CD4-positive, alpha-beta T cell (primary cell): Measurements from ENCODE around the gene SLC24A3. TPM values are rescaled to one million over a fixed set of nuclear protein-coding genes. Genes with fewer than 3 reads are reported as not detected.

ENCODE experiments used
- ATAC-seq: fragments of 200-7000 bp; cut with Tn5 transposase; one replicate; pipeline ENCODE4 v1.10.0; 2022; ENCODE audit warnings: mild to moderate bottlenecking; ENCODE audit not compliant: poor library complexity
- CTCF ChIA-PET: fragments of 350-600 bp; sonication (Branson Sonifier 250); formaldehyde crosslinking; loops from one replicate; lab custom pipeline; 2021; ENCODE audit warnings: antibody characterized with exemption, inconsistent platforms; lab: Charles Lee
- POLR2A ChIA-PET: fragments of 350-600 bp; sonication (Branson Sonifier 250); formaldehyde crosslinking; loops from one replicate; lab custom pipeline; 2021; ENCODE audit warnings: antibody characterized with exemption, inconsistent platforms; lab: Charles Lee
- DNase-seq, 14 experiments: peaks; one replicate each; pipeline ENCODE4 v3.0.0-alpha.2; 2013 to 2020; ENCODE audit warnings: mixed read lengths in 2 of 14
- H3K27ac ChIP-seq, 2 donors: one replicate each; pipeline versions ENCODE4 v1.5.1 to v1.7.0; 2013; ENCODE audit warnings: low read length in 2 of 2, low read depth in 1 of 2, mild to moderate bottlenecking in 1 of 2
- H3K27me3 ChIP-seq, 2 experiments: 1 replicate in 1 of 2; 2 replicates in 1 of 2; pipeline versions ENCODE4 v1.6.1 to v1.7.0; 2013; ENCODE audit warnings: low read length in 2 of 2, control low read depth in 1 of 2, mild to moderate bottlenecking in 1 of 2, moderate library complexity in 1 of 2; ENCODE audit not compliant: insufficient read depth in 2 of 2, control insufficient read depth in 1 of 2
- H3K36me3 ChIP-seq: one replicate; pipeline ENCODE4 v1.6.1; 2013; ENCODE audit warnings: low read length, control low read depth; ENCODE audit not compliant: insufficient read depth
- H3K4me1 ChIP-seq: one replicate; pipeline ENCODE4 v1.6.1; 2013; ENCODE audit warnings: low read length, control low read depth; ENCODE audit not compliant: insufficient read depth
- H3K4me3 ChIP-seq: one replicate; pipeline ENCODE4 v1.5.1; 2013; ENCODE audit warnings: mild to moderate bottlenecking, low read length, moderate library complexity
- H3K9me3 ChIP-seq, 2 experiments: 1 replicate in 1 of 2; 2 replicates in 1 of 2; pipeline versions ENCODE4 v1.6.1 to v1.7.0; 2013; ENCODE audit warnings: low read length in 2 of 2, mild to moderate bottlenecking in 2 of 2, control low read depth in 1 of 2, moderate library complexity in 1 of 2; ENCODE audit not compliant: control insufficient read depth in 1 of 2, insufficient read depth in 1 of 2
- H3K27ac Mint-ChIP-seq: one replicate; pipeline ENCODE4 v1.8.0; 2020; ENCODE audit warnings: mixed read lengths
- H3K27me3 Mint-ChIP-seq: one replicate; pipeline ENCODE4 v1.8.0; 2021; ENCODE audit warnings: mixed read lengths
- H3K36me3 Mint-ChIP-seq: one replicate; pipeline ENCODE4 v1.8.0; 2021; ENCODE audit warnings: low read depth, mixed read lengths
- H3K4me1 Mint-ChIP-seq: one replicate; pipeline ENCODE4 v1.8.0; 2021; ENCODE audit warnings: low read depth, mixed read lengths
- H3K4me3 Mint-ChIP-seq: one replicate; pipeline ENCODE4 v1.8.0; 2020; ENCODE audit warnings: mild to moderate bottlenecking, mixed read lengths
- H3K9me3 Mint-ChIP-seq: one replicate; pipeline ENCODE4 v1.8.0; 2020; ENCODE audit warnings: mixed read lengths
- intact Hi-C, 2 experiments: fragments of 100-400 bp; cut with DNase I in 1 of 2; cut with micrococcal nuclease in 1 of 2; formaldehyde crosslinking; loops; one replicate each; pipeline versions ENCODE4 v1.15.1 to v1.9.0; 2023 to 2025; cut with DNase I, micrococcal nuclease
- total RNA-seq, 174 experiments: library from RNA in 2 of 174; stranded (reverse) in 2 of 174; gene quantifications; one replicate each; pipeline ENCODE4 v1.2.3 and lab custom pipeline; 2021 to 2026
- TF ChIP-seq, protein P1 (sequence below): fragments of 200-600 bp; IDR thresholded peaks from one replicate; pipeline ENCODE4 v1.8.0; 2022; ENCODE audit warnings: antibody characterized with exemption, mild to moderate bottlenecking

The SLC24A3 gene
- total RNA-seq, 2 experiments from 2014 or later: not detected

DNA sequence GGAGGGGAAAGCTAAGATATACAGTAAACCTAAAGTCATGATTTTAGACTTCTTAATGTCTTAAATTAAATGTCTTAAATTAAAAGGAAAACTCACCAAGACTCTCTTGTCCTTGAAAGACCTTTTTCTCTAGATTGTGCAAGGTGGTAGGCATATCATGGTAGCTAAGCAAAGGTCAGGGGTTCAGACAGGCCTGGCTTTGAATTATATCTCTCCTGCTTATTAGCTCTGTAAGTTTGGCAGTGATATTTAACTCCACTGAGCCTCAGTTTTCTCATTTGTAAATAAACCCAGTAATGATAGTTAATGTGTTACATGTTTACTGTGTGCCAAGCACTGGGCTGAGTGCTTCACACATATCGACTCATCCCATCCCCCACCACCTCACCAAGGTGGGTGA lies 203.3 kb downstream of the SLC24A3 start:
- H3K4me3 Mint-ChIP-seq: no peak overlapping the region
- TF ChIP-seq, protein P1, sequence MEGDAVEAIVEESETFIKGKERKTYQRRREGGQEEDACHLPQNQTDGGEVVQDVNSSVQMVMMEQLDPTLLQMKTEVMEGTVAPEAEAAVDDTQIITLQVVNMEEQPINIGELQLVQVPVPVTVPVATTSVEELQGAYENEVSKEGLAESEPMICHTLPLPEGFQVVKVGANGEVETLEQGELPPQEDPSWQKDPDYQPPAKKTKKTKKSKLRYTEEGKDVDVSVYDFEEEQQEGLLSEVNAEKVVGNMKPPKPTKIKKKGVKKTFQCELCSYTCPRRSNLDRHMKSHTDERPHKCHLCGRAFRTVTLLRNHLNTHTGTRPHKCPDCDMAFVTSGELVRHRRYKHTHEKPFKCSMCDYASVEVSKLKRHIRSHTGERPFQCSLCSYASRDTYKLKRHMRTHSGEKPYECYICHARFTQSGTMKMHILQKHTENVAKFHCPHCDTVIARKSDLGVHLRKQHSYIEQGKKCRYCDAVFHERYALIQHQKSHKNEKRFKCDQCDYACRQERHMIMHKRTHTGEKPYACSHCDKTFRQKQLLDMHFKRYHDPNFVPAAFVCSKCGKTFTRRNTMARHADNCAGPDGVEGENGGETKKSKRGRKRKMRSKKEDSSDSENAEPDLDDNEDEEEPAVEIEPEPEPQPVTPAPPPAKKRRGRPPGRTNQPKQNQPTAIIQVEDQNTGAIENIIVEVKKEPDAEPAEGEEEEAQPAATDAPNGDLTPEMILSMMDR: no peak
- no peaks in the 10 kb centered on the region for H3K27me3 ChIP-seq
- no peaks in the 10 kb centered on the region for H3K4me1 ChIP-seq
- intact Hi-C loops: no loop called here
- no peaks in the 10 kb centered on the region for H3K4me1 Mint-ChIP-seq
- H3K27me3 Mint-ChIP-seq: no peaks in the 10 kb centered on the region
- POLR2A ChIA-PET: no interaction called here
- no peak overlapping the region for H3K27ac Mint-ChIP-seq
- DNase-seq: no peak
- CTCF ChIA-PET: no interaction called here
- H3K9me3 Mint-ChIP-seq: peaks cover 8% of the 10 kb centered on the region
- H3K36me3 Mint-ChIP-seq: no peaks in the 10 kb centered on the region
- no peaks in the 10 kb centered on the region for H3K36me3 ChIP-seq
- H3K27ac ChIP-seq: no peak overlapping the region
- no peak overlapping the region for H3K4me3 ChIP-seq
- peaks cover 0 to 3% of the 10 kb centered on the region in 2 experiments for H3K9me3 ChIP-seq
- ATAC-seq: no peak

GRCh38 chr20:19416627-19417026 lies 204.2 kb downstream of the SLC24A3 start:
- TF ChIP-seq, protein P1: no peak
- ATAC-seq (no peak), DNase-seq (no peak)
- H3K4me1 Mint-ChIP-seq: no peaks in the 10 kb centered on the region
- Histone ChIP-seq H3K36me3 (no peaks in the 10 kb centered on the region), H3K27me3 (no peaks in the 10 kb centered on the region), H3K4me3 (no peak overlapping the region), H3K4me1 (no peaks in the 10 kb centered on the region), H3K9me3 (peaks cover 0 to 4% of the 10 kb centered on the region in 2 experiments), H3K27ac (no peak overlapping the region)
- no peaks in the 10 kb centered on the region for H3K27me3 Mint-ChIP-seq
- H3K9me3 Mint-ChIP-seq: peaks cover 11% of the 10 kb centered on the region
- no peak overlapping the region for H3K4me3 Mint-ChIP-seq
- no peaks in the 10 kb centered on the region for H3K36me3 Mint-ChIP-seq
- CTCF ChIA-PET: no interaction called here
- intact Hi-C loops: no loop called here
- POLR2A ChIA-PET: no interaction called here
- no peak overlapping the region for H3K27ac Mint-ChIP-seq

- no peak for DNase-seq
- ATAC-seq: no peak
- H3K9me3 ChIP-seq: peaks cover 0 to 15% of the 10 kb centered on the region in 2 experiments
- H3K27me3 Mint-ChIP-seq: no peaks in the 10 kb centered on the region
- H3K9me3 Mint-ChIP-seq: peaks cover 11% of the 10 kb centered on the region
- H3K27ac ChIP-seq: no peak overlapping the region
- H3K36me3 Mint-ChIP-seq: no peaks in the 10 kb centered on the region
- no peak overlapping the region for H3K27ac Mint-ChIP-seq
- H3K27me3 ChIP-seq: no peaks in the 10 kb centered on the region
- H3K4me1 Mint-ChIP-seq: no peaks in the 10 kb centered on the region
- no peaks in the 10 kb centered on the region for H3K4me1 ChIP-seq
- POLR2A ChIA-PET: no interaction called here
- intact Hi-C loops: no loop called here
- CTCF ChIA-PET: no interaction called here
- H3K36me3 ChIP-seq: no peaks in the 10 kb centered on the region
- TF ChIP-seq, protein P1: no peak
- no peak overlapping the region for H3K4me3 ChIP-seq
- no peak overlapping the region for H3K4me3 Mint-ChIP-seq
Measured at GRCh38 chr20:19419396-19419795, 207.0 kb downstream of the SLC24A3 start.
